Choroid plexus epithelial cell (primary cell): ENCODE results near the gene ZSWIM8.

ENCODE experiments used
- DNase-seq: peaks from one replicate; pipeline ENCODE4 v3.0.0-alpha.2; 2010; ENCODE audit warnings: low read depth
- H3K4me3 ChIP-seq: 2 replicates; pipeline ENCODE4 v1.5.1; 2011; ENCODE audit warnings: low read depth, mild to moderate bottlenecking, control low read depth, low read length, moderate library complexity
- TF ChIP-seq, protein P1 (sequence below): conservative IDR thresholded peaks from 2 replicates; pipeline ENCODE4 v1.5.1; 2011; ENCODE audit warnings: low read depth, mild to moderate bottlenecking, control low read depth, inconsistent platforms, low read length, moderate library complexity

The ZSWIM8 gene

DNA sequence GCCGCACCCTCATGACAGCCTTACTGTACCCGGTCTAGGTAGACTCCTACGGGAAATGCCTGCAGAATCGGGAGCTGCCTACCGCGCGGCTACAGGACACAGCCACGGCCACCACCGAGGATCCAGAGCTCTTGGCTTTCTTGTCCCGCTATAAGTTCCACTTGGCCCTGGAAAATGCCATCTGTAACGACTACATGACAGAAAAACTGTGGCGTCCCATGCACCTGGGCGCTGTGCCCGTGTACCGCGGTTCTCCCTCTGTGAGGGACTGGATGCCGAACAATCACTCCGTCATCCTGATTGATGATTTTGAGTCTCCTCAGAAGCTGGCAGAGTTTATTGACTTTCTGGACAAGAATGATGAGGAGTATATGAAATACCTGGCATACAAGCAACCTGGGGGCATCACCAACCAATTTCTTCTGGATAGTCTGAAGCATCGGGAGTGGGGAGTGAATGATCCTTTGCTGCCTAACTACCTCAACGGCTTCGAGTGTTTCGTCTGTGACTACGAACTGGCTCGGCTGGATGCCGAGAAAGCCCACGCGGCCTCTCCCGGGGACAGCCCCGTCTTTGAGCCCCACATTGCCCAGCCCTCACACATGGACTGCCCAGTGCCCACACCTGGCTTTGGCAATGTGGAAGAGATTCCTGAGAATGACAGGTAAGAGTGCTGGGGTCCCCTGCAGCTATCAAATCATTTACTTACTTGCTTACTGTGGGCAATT, 12.1 kb upstream of the ZSWIM8 start:
- TF ChIP-seq, protein P1, sequence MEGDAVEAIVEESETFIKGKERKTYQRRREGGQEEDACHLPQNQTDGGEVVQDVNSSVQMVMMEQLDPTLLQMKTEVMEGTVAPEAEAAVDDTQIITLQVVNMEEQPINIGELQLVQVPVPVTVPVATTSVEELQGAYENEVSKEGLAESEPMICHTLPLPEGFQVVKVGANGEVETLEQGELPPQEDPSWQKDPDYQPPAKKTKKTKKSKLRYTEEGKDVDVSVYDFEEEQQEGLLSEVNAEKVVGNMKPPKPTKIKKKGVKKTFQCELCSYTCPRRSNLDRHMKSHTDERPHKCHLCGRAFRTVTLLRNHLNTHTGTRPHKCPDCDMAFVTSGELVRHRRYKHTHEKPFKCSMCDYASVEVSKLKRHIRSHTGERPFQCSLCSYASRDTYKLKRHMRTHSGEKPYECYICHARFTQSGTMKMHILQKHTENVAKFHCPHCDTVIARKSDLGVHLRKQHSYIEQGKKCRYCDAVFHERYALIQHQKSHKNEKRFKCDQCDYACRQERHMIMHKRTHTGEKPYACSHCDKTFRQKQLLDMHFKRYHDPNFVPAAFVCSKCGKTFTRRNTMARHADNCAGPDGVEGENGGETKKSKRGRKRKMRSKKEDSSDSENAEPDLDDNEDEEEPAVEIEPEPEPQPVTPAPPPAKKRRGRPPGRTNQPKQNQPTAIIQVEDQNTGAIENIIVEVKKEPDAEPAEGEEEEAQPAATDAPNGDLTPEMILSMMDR: no peak
- peak overlapping the region; percentile 87 for H3K4me3 ChIP-seq
- DNase-seq: peak; percentile 12

DNA sequence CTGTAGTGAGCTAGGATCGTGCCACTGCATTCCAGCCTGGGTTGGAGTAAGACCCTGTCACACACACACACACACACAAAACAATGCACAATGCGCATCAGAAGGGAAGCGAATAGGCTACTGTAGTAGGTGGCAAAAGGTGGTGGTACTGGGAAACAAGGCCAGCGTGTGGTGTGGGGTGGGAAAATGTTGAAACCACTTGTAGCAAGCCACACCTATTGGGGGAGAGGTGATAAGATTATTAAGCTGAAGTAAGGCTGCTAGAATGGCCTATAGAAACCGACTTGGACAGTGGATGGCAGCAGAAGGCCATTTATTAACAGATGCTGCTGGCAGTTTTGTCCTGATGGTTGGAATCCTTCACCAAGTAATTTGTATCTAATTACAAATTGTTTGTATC, 10.8 kb upstream of the ZSWIM8 start:
- peak; percentile 52 for DNase-seq
- peak overlapping the region; percentile 19 for H3K4me3 ChIP-seq
- TF ChIP-seq, protein P1: no peak

DNA sequence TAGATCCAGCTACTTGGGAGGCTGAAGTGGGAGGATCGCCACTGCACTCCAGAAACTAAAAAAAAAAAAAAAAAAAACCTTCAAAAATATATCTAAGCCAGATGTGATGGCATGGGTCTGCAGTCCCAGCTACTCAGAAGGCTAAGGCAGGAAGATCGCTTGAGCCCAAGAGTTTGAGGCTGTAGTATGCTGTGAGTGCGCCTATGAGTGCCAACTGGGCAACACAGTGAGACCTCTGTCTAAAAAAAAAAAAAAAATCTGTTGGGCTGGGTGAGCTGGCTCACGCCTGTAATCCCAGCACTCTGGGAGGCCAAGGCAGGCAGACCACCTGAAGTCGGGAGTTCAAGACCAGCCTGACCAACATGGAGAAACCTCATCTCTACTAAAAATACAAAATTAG, 6.4 kb upstream of the ZSWIM8 start:
- no peak for DNase-seq
- TF ChIP-seq, protein P1: no peak
- H3K4me3 ChIP-seq: no peak overlapping the region

DNA sequence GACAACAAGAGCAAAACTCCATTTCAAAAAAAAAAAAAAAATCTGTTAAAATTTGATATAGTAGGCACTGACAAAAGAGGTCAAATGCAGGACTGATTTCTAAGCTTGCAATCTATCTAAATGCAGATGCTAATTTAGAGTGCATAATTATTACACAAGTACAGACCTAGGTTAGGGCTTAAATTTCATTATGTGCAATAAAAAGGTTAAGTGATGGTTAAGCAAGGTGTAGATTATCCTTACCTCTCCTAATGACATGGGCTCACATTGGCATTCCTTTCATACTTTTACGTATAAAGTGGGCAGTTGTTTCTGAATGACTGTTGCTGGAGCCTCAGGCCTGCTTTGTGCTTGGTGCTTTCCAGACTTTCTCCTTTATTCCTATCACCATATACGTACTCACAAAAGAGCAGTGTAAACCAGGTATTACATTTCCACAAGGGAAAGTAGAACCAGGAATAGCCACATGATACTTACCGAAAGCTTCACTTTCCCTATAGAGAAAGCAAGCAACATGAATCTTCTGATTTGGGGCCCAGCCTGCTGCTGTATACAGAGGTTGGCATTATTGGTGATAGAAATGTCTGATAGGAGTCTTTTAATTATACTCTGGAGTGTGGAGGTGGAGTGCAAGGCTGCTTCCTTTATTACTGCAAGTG, 5.7 kb upstream of the ZSWIM8 start:
- no peak for DNase-seq
- TF ChIP-seq, protein P1: no peak
- H3K4me3 ChIP-seq: no peak overlapping the region

DNA sequence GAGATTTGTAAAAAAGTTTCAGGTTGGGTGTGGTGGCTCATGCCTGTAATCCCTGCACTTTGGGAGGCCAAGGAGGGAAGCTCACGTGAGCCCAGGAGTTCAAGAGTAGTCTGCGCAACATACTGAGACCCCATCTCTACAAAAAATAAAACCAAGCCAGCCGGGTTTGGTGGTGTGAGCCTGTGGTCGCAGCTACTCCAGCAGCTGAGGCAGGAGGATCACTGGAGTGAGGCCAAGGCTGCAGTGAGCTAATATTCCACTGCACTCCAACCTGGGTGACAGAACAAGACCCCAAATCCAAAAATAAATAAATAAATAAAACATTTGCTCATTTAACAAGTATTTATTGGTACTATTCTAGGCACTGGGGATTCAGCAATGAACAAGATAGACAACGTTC, 5.1 kb upstream of the ZSWIM8 start:
- no peak for DNase-seq
- TF ChIP-seq, protein P1: no peak
- no peak overlapping the region for H3K4me3 ChIP-seq

DNA sequence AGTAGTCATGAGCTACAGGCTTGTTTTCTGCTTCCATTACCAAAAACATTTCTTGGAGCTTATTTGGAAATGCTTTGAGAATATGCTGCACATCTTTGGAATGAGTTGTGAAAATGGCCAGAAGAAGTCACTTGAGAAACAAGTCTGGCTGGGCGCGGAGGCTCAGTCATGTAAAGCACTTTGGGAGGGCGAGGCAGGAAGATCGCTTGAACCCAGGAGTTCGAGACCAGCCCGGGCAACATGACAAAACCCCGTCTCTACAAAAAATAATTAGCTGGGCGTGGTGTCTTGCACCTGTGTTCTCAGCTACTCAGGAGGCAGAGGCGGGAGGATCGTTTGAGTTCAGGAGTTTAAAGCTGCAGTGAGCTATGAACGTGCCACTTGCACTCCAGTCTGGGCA, 4.4 kb upstream of the ZSWIM8 start:
- TF ChIP-seq, protein P1: no peak
- H3K4me3 ChIP-seq: peak overlapping the region; percentile 96
- DNase-seq: no peak

DNA sequence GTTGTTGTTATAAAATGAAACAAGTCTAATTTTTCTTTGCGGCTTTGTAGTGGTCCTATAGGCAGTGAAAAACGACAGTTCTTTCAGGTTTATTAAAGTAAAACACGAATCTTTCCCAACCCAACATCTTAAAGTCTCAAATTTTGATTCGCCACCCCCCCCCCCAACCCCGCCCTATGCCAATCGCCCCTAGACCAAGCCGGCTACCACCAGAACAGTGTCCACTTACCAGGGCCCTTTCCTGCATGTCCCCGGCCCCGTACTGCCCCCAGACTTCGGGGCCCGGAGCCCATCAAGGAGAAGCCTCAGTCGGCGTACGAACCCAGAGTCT, 3.9 kb upstream of the ZSWIM8 start:
- TF ChIP-seq, protein P1: no peak
- H3K4me3 ChIP-seq: peak overlapping the region; percentile 96
- DNase-seq: no peak
